HG03066 (cell line): ENCODE measurements around the gene OR9G1.
"Not testable (repeated sequence)": the region's sequence is repeated elsewhere in the genome, so short reads cannot be mapped to it uniquely, and the experiment has no call there.

ENCODE experiments used
- ATAC-seq: cut with Tn5 transposase; IDR thresholded peaks from one replicate; pipeline ENCODE4 v1.9.1; 2021; ENCODE audit warnings: low read depth; ENCODE audit not compliant: unreplicated experiment

OR9G1 gene

GRCh38 chr11:56698795-56699194, at the start of gene OR9G1:
Gene OR9G1, plus strand, starts transcription at chr11:56699095. Its CDS starts 1,293 bp downstream, at chr11:56700388.
- no peak for ATAC-seq

- ATAC-seq = no peak
These were observed 39.1 kb upstream of the OR9G1 start for GRCh38 chr11:56659755-56660154.

GRCh38 chr11:56663386-56663785, 35.5 kb upstream of the OR9G1 start, which contains the start of gene OR5AR1:
Gene OR5AR1, plus strand, starts transcription at chr11:56663686. Its CDS starts 0 bp downstream, at chr11:56663686.
- ATAC-seq = no peak

- ATAC-seq = no peak
These were observed 27.9 kb upstream of the OR9G1 start for GRCh38 chr11:56670984-56671383.

- no peak for ATAC-seq
These were observed 10.3 kb upstream of the OR9G1 start for GRCh38 chr11:56688554-56689100.

- not testable (repeated sequence) for ATAC-seq
These were observed 7.7 kb upstream of the OR9G1 start for GRCh38 chr11:56691179-56691578.

- ATAC-seq = no peak
These were observed 5.5 kb upstream of the OR9G1 start for GRCh38 chr11:56693428-56693827.

- ATAC-seq = no peak
These were observed 1.5 kb downstream of the OR9G1 start for GRCh38 chr11:56700242-56700913.

- no peak for ATAC-seq
These were observed 2.1 kb downstream of the OR9G1 start for GRCh38 chr11:56700914-56701485.

GRCh38 chr11:56705784-56706396, 7.0 kb downstream of the OR9G1 start:
- ATAC-seq = no peak

GRCh38 chr11:56706486-56706885, 7.6 kb downstream of the OR9G1 start:
- ATAC-seq = no peak

GRCh38 chr11:56714206-56714605, 15.3 kb downstream of the OR9G1 start:
- ATAC-seq = no peak

- no peak for ATAC-seq
These were observed 17.5 kb downstream of the OR9G1 start for GRCh38 chr11:56716379-56716854.

- no peak for ATAC-seq
These were observed 21.6 kb downstream of the OR9G1 start for GRCh38 chr11:56720513-56720912.

- ATAC-seq = no peak
These were observed 41.2 kb downstream of the OR9G1 start for GRCh38 chr11:56740107-56740506.

GRCh38 chr11:56740886-56741285, 42.0 kb downstream of the OR9G1 start:
- ATAC-seq = no peak

- no peak for ATAC-seq
These were observed 49.7 kb downstream of the OR9G1 start, which contains the start of gene OR9G4 for GRCh38 chr11:56748597-56748996. Gene OR9G4, minus strand, starts transcription at chr11:56748697. Its CDS starts 4,931 bp downstream, at chr11:56743766.

- ATAC-seq = no peak
These were observed 51.3 kb downstream of the OR9G1 start for GRCh38 chr11:56750190-56750589.

- ATAC-seq = no peak
These were observed 52.6 kb downstream of the OR9G1 start for GRCh38 chr11:56751480-56751879.
